Activated CD4-positive, alpha-beta T cell treated with anti-CD3 and anti-CD28 coated beads, Interleukin-2, amount 50 U/mL, for 16 hours (primary cell): ENCODE data around the gene PADI3.
A peak's percentile ranks its signal among the peaks of the same experiment; 100 is the strongest.

Experiments used
- DNase-seq: peaks from one replicate; pipeline ENCODE4 v3.0.0-alpha.2; 2020

PADI3 gene, protein sequence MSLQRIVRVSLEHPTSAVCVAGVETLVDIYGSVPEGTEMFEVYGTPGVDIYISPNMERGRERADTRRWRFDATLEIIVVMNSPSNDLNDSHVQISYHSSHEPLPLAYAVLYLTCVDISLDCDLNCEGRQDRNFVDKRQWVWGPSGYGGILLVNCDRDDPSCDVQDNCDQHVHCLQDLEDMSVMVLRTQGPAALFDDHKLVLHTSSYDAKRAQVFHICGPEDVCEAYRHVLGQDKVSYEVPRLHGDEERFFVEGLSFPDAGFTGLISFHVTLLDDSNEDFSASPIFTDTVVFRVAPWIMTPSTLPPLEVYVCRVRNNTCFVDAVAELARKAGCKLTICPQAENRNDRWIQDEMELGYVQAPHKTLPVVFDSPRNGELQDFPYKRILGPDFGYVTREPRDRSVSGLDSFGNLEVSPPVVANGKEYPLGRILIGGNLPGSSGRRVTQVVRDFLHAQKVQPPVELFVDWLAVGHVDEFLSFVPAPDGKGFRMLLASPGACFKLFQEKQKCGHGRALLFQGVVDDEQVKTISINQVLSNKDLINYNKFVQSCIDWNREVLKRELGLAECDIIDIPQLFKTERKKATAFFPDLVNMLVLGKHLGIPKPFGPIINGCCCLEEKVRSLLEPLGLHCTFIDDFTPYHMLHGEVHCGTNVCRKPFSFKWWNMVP

DNA sequence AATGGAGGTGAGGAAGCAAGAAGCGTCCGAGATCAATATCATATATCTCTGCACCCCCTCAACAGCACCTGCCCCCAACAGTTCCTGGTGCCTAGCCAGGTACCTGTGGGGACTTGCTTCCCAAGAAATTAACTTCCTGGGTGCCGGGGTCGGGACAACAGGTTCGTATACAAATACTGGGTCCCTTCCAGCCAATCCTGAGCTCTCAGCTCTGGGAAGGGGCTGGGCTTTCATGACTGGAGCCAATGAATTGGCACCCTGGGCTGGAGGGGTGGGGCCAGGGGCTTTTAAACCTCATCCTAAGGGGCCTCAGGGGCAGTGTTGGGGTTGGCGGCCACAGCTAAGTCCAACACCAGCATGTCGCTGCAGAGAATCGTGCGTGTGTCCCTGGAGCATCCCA, at the start of gene PADI3:
TSS of gene PADI3 (plus strand) at position 318 of the 400 bp plus-strand sequence. CDS start at position 358, 40 bp downstream.
- DNase-seq, result no peak

DNA sequence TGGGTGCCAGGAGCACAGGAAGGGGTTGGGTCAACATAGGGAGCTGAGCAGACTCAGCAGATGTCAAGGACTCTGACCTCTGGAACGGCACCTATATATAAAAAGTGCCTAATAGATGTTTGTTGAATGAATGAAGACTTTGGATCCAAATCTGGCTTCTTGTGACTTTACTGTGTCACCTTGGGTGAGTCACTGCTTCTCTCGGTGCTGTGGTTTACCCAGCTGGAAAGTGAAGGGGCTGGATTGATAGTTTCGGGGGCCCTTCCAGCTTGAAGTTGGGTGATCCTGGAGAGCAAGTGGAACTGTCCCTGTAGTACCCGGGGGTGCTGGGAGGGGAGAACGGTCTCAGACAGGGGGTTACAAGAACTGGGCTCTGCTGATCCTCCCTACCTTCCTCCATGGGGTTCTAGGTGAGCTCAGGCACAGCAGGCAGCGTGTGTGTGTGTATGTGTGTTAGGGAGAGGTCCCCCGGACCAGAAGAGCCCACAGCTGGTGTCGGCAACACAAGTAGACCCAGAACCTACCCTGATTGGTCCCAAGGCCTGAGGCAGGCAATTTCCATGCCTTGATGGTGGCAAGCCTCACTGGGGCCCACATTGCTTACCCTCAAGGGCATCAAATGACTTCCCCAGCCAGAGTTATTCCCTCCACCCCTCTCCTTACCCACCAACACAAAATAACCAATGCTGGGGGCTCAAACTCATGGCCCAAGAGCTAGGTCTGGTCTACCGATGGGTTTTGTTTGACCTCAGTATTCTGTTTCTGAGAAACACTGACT, 49.4 kb upstream of the PADI3 start:
- no peak for DNase-seq

DNA sequence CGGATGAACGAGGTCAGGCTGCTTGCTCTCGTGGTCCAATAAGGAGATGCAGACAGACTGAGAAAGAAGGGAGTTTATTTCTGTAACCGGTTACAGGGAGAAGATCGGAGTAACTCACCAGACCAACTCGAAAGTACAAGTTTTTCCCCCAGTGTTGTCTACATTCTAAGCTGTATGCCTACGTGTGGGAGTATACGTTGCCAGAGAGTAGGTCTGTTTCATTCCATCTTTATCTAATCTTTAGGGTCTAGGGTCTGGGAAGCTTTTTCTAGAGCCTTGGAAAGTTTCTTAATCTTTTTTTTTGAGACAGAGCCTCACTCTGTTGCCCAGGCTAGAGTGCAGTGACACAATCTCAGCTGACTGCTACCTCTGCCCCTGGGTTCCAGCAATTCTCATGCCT, 48.7 kb upstream of the PADI3 start:
- no peak for DNase-seq

DNA sequence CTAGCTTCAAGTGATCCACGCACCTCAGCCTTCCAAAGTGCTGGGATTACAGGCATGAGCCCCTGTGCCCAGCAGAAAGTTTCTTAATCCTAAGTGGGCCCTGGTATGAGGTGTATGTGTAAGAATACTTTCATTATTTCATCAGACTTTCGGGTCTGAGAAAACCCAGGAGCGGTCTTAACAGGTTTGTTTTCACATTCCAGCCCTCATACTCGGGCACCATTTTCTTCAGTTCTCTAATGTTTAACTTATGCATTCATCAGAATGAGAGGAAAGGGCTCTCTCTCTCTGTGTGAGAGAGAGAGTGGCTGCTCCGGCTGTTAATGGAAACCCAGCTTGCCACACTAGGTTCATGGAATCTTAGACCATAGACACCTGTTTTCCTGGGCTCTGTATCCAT, 48.1 kb upstream of the PADI3 start:
- no peak for DNase-seq

DNA sequence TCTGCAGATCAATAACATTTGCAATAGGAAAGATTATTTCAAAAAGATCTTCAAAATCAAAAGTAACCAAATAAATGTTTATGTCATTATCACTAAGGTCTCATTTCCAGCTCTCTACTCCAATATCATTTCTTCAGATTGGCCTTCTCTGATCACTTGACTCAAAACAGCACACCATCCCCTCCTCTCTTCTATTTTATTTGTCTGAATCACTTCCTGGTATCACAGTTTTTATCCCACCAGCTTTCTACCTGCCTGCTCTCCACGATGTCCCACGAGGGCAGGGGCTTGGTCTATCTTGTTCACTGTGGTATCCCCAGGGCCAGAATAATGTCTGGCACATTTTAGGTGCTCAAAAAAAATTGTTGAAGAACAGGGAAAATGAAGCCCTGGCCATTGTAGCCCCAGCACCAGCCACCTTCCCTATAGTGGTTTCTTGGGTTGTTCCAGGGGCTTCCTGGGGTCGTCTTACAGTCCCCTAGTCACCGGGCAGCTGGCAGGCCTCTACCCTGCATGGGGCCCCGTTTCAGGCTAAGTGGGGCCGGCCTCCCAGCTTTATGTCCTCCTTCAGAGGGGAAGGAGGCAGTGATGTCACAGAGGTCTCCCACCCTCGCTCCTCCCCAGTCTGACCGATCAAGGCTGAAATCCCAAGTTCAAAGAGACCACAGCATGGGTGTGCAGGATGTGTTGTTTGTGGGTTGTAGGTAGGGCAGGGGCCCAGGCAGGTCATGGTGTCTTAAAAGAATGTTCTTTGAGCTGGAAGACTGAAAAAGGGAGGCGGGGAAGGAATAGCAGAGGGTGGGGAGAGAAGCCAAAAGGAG, 47.5 kb upstream of the PADI3 start:
- DNase-seq, result no peak

DNA sequence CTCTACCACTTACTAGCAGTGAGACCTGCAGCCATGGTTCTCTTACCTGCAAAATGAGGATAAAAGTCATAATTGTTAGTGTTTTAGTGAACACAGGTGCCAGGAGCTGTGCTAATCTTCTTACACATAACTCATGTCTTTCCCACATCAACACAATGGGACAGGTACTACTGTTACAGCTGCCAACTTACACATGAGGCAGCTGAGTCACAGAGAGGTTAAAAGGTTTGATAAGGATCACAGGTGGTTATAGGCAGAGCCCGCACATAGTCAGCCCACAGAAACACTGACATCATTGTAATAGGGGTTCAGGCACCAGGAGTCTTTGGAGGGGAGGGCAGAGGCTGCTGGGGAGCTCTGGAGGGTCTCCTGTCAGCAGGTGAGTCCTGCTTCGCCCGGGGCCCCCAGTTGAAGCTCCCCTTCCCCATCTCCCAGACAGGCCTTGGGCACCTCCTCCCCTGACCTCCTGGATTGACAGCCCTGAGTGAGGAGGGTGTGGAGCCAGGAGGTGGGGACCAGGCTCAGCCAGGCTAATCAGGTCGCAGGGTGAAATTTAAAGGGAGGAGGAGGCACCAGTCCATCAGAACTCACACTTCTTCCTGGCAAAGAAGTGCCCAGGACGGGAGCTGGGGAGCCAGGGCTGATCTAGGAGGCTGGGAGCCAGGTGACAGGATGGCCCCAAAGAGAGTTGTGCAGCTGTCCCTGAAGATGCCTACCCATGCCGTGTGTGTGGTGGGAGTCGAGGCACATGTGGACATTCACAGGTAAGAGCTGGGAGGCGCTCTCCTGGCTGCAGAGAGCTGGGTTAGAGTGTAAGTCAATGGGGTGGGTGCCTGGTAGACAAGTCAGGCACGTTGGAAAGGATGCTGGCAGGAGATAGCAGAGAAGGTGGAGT, 44.1 kb upstream of the PADI3 start, which contains the start of gene PADI1:
TSS of gene PADI1 (plus strand) at position 583 of the 895 bp plus-strand sequence. CDS start at position 673, 90 bp downstream.
- DNase-seq, result no peak

DNA sequence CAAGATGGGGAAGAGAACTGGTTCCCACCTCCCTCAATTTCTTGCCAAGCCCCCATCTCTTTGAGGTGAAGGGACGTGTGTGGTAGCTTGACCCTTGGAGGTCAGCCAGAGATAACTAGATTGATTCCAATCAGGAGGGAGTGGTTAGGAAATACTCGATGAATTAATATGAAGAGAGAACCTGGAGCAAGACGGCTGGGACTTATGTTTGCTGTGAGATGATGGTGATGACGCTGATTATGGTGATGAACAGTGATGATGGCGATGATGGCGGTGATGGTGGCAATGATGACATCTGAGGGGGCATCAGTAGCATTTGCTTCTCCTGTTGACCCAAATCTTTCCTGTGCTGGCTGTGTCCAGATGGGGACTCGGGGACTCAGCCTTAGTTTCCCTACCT, 43.2 kb upstream of the PADI3 start:
- DNase-seq, result no peak

DNA sequence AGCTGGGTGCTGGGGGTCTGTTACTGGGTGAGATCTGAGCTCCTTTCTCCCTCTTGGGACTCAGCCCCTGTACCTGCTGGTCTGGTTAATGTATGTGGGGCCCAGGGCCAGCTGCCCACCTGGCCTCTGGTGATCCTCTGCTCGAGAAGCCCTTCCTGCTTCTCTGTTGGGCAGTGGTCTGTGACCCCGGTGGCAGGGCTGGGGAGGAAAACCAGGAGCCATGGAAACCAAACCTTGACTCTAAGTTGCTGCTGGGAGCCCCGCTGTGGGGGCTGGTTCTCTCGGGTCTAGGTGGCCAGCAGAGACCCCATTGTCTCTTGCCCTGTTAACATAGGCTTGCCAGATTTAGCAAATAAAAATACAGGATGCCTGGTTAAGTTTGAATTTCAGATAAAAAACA, 42.7 kb upstream of the PADI3 start:
- DNase-seq, result no peak

DNA sequence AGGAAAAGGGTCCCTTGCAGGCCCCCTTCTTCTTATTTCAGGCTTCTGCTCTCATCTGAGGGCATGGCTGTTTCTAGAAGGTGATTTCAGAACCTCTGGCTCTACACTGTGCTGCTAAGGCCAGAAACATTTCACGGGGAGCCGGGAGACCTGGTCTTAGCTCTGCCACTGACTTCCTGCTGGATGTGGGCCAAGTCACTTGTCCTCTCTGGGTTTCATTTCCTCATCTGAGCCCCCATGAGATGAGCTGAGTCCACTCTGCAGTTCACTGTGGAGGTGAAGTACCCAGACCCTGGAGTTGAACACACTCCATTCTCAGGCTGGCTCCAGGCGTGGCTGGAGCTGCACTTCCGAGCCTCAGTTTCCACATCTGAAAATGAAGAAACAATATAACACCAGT, 41.9 kb upstream of the PADI3 start:
- no peak for DNase-seq

DNA sequence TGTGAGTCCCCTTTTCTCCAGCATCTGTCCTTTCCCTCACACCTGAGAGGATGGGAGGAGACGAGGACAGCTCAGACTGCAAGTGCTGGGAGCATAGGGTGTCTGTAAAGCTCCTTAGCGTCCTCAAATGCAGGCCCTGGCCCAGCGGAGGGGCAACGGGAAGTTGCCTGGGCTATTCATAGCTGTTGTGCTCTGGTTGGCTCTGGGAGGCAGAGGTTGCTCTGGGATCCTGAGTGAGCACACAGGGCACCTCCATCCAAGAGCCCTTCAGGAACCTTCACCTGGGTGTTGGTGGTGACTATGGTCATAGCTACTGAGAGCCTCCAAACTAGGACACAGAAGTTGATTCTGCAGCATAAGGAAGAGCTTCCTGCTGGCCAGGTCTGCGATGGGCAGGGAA, 41.4 kb upstream of the PADI3 start:
- no peak for DNase-seq

DNA sequence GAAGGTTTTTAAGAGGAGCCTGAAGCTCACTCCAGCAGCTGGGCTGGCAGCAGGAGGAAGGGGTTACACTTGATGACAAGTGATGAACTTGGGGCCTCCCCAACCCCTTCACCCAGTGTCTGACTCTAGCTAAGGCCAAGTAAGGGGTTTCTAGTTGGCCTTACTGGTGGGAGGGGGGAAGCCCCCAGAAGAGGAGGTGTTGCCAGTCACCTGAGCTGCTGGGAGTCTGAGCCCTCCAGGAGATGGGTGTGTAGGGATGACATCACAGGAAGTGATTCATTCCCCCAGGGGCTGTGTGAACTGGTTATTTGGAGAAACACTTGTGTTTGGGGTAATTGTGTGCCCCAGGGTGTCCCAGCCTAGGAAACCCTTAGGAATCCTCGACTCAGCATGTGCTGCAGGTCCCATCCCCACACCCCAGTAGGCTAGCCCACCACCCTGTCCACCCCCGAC, 40.9 kb upstream of the PADI3 start:
- peak; percentile 65 for DNase-seq

DNA sequence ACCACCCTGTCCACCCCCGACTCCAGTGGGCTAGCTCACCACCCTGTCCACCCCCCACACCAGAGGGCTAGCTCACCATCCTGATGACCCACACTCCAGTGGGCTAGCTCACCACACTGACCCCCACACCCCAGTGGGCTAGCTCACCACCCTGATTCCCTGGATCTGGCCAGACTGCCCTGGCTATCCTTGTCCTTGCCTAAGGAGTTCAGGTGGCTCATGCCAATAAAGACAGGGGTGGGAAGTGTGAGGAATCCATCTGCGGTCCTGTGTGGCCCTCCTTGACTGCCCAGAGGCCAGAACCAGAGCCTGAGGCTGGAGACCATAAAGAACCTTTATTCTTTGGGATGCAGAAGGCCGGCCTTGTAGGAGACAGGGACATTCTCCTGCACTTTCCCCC, 40.4 kb upstream of the PADI3 start:
- DNase-seq, result no peak

DNA sequence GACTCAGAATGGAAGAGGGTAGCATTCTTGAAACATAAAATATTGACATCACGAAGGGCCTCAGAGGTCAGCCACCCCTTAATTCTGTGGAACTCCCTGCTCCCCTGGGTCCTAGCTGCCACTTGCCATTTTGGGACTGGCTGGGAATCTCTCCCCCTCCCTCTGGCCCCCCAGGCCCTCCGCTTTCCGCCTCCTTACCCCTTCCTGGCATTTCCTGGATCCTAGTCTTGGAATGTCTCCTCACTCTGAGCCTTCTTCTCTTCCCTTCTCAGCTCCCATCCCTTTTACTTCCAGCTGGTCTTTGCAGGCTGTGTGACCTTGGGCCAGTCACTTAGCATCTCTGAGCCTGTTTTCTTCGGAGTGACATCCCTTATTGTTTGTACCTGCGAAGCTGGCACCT, 39.5 kb upstream of the PADI3 start:
- no peak for DNase-seq

DNA sequence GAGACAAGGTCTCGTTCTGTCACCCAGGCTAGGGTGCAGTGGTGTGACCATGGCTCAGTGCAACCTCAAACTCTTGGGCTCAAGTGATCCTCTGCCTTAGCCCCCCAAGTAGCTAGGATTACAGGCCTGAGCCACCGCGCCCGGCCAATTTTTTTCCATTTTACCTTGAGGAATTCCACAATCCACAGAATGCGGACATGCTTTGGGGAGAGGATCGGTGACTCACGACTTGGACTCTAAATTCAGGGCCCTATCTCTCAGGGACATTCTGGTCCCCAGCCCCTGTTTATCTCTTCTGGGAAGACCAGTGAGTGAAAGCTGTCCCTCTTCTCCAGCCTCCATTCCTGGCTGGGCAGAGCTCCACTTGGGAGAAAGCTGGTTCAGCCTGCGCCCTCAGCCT, 38.7 kb upstream of the PADI3 start:
- DNase-seq, result no peak

DNA sequence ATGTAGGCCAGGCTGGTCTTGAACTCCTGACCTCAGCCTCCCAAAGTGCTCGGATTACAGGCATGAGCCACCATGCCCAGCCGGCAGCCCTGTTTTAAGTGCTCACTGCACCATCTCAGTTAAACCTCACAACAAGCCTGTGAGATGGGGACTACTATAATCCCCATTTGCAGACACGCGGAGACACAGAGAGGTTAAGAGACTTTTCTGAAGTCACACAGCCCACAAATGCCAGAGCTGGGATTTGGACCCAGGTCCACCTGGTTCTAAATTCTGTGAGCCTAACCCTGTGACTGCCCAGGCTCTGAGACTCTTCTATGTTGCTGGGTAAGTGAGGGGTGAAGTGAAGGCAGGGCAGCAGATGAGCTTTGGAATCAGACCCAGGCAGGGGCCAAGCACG, 37.5 kb upstream of the PADI3 start:
- no peak for DNase-seq

DNA sequence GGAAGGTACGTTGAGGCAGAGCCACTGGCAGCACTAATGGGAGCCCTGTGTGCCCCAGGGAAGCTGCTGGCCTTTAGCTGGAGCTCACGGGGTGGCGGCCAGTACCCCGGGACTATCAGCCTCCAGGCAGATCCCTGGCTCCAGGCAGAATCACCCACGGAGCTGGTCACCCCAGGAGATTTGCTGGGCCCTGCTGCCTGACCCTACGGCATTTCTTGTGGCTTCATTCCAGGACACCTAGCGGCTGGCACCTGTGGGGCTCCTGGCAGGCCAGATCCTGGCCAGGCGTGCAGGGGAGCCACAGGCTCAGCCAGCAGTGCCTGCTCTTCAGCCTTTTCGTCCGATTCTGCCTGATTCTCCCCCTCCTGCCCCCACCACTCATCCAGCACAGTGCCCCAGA, 36.9 kb upstream of the PADI3 start:
- no peak for DNase-seq

DNA sequence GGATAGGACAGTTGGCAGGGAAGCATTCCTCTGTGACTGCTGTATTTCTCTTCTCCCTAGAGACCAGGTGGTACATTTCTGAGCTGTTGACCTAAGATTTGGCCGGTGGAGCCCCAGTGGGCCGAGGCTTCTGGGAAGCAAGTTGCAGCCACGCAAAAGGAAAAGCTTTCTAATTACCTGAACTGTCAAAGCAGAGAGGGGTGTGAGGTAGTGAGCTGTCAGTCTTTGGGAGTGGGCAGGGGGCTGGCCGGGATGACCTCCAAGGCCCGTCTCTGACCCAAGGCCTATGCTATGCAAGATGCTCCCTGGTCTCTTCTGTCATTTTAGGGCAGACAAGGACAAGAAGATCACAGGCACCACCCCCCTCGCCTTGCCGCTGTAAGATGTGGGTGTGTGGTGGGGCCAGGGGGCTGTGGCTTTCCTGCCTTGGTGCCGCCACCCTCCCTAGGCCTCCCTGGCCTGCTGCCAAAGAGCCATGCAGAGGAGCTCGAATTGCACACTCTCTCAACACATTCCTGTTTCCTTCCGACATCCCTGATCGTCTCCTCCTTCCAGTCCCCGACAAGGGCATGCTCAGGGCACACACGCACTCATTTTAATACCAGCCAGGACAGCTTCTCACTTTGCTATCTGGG, 36.3 kb upstream of the PADI3 start:
- peak; percentile 10 for DNase-seq

DNA sequence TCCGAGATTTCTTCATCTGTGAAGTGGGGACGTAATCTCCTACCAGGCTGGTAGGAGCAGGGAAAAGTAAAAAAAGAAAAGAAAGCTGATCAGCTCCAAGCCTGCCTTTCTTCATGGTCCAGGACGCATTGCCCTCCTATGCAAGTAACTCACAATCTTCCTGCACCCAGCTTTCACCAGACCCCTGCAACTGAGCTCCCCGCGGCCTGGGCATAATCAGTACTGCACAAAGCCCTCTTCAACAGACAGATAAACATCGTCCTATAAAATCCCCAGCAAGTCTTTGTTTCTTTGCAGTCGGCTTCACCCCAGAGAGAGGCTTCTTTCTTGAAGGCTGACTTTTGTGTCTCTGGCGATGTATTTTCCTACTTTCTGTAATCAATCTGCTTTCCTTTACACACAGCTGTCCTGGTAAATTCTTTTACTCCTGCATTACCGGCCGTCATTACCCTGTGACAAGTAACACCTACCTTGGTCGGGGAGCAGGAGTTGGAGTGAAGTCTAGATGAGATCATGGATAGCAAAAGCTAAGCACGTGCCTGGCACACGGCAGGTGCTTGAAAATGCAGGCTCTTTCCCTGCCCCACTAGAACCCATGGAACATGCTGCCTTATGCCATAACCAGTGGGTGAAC, 35.6 kb upstream of the PADI3 start:
- DNase-seq, result no peak

DNA sequence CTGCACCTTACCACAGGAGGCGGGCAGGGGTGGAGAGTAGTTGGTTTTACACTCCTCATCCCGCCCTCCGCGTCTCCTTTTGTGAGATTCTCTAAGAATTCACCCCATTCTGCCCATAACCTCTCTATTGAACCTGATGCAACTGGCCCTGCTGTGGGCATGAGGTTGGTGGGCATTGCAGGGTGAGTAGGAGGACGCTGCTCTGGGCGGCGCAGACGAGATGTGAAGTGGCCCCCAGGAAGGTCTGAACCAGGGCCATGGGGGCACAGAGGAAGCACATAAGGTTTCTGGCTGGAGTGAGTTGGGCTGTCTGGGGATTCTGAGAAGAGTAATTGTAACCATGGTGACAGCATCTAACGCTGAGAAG, 35.1 kb upstream of the PADI3 start:
- DNase-seq, result no peak

DNA sequence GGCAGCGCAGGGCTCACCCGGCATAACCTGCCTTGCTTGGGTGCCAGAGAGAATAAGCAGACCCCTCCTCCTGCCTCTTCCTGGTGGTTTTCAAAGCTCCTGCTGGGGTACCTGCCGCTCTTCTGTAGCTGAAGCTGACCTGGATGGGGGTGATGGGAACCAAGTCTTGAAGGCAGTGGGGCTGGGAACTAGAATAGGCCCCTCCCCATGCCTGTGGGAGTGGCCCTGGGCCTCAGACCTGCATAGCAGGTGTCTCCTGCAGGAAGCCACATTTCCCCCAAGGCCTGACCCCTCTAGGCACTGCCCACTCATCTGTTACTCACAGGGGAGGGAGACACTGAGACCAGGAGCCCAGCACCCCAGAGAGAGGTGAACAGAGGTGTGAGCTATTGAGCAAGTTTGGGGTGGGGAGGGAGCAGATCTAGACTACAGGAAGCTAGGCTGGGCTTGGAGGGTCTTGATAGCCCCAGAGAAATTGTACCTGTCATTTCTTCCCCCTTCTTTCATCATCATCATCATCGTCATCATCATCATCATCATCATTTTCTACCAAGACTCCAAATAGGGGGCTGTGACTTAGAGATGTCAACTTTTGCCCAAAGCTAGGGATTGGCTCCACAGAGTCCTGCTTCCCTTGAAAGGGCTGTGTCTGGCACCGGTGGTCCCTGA, 33.9 kb upstream of the PADI3 start:
- DNase-seq, result no peak
